ENCODE measurements around the gene TICAM1. TPM values are rescaled to one million over a fixed set of nuclear protein-coding genes. Genes with fewer than 3 reads are reported as not detected.
"Not testable (repeated sequence)": the region's sequence is repeated elsewhere in the genome, so short reads cannot be mapped to it uniquely, and the experiment has no call there.

The TICAM1 gene
- total RNA-seq, 1 donor from 2014 or later = 25.9 TPM

GRCh38 chr19:4845975-4846374, 14.5 kb upstream of the TICAM1 start:
- intact Hi-C loops (cut with micrococcal nuclease) = not testable (repeated sequence)

- intact Hi-C loops (cut with micrococcal nuclease) = no loop called here
Observed at GRCh38 chr19:4844348-4845179, 13.1 kb upstream of the TICAM1 start.

- intact Hi-C loops (cut with micrococcal nuclease) = no loop called here
Observed at GRCh38 chr19:4843647-4843965, 12.1 kb upstream of the TICAM1 start.

GRCh38 chr19:4839192-4839591, 7.7 kb upstream of the TICAM1 start:
- intact Hi-C loops (cut with micrococcal nuclease) = no loop called here

- intact Hi-C loops (cut with micrococcal nuclease) = loop anchor here (5.0 kb wide), 2 partner anchors 35 to 80 kb away; partner anchors contain the start of gene PLIN3
Observed at GRCh38 chr19:4832776-4833175, 1.3 kb upstream of the TICAM1 start.

GRCh38 chr19:4831979-4832340, 448 bp upstream of the TICAM1 start:
- intact Hi-C loops (cut with micrococcal nuclease) = loop anchor here (1.0 to 5.0 kb wide), 4 partner anchors 17 to 80 kb away; partner anchors contain the start of genes FEM1A and PLIN3

DNA sequence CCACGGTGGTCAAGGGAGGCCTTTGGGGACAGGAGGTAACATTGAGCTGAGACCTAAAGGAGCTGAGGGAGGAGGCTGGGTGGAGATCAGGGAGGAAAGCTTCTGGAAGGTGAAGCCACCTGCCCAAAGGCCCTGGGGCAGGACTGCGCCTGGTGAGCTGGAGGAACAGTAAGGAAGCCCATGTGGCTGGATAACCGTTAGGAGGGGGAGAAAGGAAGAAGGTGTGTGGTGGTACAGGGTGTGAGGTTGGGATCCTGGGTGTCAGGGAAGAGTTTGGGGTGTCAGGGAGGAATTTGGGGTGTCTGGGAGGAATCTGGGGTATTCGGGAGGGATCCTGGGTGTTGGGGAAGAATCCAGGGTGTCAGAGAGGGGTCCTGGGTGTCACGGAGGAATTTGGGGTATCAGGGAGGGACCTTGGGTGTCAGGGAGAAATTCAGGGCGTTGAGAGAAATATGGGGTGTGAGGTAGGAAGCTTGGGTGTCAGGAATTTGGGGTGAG, 695 bp downstream of the TICAM1 start:
- intact Hi-C loops (cut with micrococcal nuclease) = loop anchor here (1.0 to 5.0 kb wide), 4 partner anchors 16 to 81 kb away; partner anchors contain the start of genes FEM1A and PLIN3

GRCh38 chr19:4830332-4830731, 1.2 kb downstream of the TICAM1 start:
- intact Hi-C loops (cut with micrococcal nuclease) = loop anchor here (5.0 kb wide), 2 partner anchors 37 to 82 kb away; partner anchors contain the start of gene PLIN3

GRCh38 chr19:4829001-4829712, 2.4 kb downstream of the TICAM1 start:
- intact Hi-C loops (cut with micrococcal nuclease) = no loop called here

DNA sequence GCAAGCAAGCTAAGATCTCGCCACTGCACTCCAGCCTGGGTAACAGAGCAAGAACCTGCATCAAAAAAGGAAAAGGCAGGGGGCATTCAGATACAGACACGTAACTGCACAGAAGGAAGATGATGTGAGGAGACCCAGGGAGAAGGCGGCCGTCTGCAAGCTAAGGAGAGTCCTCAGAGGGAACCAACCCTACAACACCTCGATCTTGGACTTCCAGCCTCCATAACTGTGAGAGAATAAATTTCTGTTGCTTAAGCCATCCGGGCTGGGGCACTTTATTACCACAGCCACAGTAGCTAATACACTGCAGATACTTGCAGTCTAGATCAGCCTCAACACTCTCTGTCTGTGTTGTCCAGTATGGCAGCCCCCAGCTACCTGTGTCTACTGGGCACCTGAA, 7.9 kb downstream of the TICAM1 start:
- intact Hi-C loops (cut with micrococcal nuclease) = no loop called here

DNA sequence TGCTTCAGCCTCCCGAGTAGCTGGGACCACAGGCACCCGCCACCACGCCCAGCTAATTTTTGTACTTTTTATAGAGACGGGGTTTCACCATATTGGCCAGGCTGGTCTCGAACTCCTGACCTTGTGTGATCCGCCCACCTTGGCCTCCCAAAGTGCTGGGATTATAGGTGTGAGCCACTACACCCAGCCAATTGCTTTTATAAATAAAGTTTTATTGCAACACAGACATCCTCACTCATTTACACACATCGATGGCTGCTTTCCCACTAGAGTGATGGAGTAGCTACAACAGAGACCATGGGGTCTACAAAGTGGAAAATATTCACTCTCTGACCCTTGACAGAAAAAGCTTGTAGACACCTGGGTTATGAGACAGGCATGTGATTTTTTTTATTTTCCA, 9.2 kb downstream of the TICAM1 start:
- intact Hi-C loops (cut with micrococcal nuclease) = not testable (repeated sequence)

- intact Hi-C loops (cut with micrococcal nuclease) = no loop called here
Observed at GRCh38 chr19:4821265-4821664, 10.2 kb downstream of the TICAM1 start.

DNA sequence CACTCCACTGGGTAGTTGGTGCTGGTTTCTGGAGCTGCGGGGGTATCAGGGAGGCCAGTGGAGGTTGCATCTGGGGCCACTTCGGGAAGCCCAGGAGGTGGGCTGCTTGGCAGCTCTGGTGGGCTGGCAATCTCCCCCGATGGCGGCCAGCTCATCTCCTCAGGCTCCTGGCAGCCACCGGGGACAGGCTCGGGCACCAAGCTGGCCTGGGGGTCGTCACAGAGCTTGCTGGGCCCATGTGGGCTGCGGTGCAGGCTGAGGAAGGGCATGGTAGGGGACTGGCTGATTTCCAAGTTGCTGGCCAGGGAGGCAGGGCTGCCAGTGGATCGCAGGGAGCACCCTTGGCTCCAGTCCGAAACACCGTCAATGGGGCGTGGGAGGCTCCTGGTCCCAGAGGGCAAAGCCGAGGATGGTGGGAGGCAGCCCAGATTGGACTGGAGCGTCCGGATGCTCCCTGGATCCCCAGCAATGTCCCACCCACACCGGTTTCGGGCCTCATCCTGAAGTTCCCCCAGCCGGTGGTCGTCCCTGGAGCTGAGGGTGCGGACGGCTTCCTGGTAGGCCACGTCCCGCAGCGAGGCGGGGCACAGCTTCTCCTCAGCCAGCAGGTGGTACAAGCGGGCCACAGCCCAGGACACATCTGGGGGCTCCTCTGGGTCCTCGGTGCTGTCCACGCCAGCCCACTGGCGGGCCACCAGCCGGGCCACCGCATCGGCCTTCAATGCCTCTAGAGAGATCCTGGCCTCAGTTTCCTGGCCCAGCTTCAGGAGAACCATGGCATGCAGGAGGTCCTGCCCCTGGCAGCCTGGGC, 13.8 kb downstream of the TICAM1 start:
- intact Hi-C loops (cut with micrococcal nuclease) = no loop called here

DNA sequence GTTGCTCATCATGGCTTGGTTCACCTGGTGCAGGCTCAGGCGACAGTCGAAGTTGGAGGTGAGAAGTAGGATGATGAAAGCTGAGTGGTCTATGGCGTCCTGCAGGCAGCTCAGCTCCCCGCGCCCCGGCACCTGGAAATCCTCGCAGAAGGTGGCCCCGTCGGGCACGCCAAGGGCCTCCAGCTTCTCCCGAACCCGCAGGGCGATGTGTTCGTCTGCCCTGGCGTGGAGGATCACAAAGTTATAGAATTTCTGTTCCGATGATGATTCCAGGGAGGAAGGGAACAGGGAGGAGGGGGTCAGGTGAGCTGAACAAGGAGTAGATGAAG, 14.6 kb downstream of the TICAM1 start:
- intact Hi-C loops (cut with micrococcal nuclease) = no loop called here

DNA sequence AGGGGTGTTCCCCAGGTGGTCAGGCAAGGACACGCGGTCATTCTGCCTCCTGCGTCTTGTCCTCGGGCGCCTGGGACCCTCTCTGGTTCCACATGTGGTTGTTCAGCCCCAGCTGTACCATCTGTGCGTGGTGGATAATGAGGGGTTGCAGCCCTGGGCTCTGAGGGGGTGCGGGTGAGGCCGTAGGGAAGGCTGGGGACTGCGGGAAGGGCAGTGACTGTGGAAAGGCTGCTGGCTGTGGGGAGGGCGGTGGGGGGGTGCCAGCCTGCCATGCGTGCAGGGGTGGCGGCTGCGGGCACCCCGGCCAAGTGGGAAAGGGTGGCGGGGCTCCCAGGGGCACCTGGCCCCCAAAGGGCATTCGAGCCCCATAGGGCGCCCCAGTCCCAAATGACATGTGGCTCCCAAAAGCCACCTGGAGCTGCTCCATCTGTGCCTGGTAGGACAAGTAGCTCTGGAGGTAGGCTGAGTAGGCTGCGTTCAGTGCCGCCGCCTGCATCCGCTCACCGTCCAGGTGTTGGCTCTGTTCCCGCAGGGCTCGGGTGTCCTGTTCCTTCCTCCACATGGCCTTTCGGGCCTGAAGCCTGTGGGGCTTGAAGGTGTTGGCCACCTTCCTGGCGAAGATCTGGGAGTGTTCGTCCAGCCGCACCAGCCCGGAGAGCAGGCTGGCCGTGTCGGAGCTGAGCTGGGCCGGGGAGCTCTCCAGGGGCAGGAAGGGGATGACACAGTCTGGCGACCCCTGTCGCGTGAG, 15.1 kb downstream of the TICAM1 start:
- intact Hi-C loops (cut with micrococcal nuclease) = no loop called here

- intact Hi-C loops (cut with micrococcal nuclease) = loop anchor here (1.0 to 2.0 kb wide), 4 partner anchors 16 to 153 kb away; partner anchors contain the start of genes FEM1A, KDM4B, PLIN3 and TICAM1
Observed at GRCh38 chr19:4815426-4816201, 15.9 kb downstream of the TICAM1 start.

GRCh38 chr19:4814625-4815425, 16.7 kb downstream of the TICAM1 start:
- intact Hi-C loops (cut with micrococcal nuclease) = loop anchor here (1.0 to 2.0 kb wide), 4 partner anchors 16 to 154 kb away; partner anchors contain the start of genes FEM1A, KDM4B, PLIN3 and TICAM1

GRCh38 chr19:4811328-4812131, 20.0 kb downstream of the TICAM1 start:
- intact Hi-C loops (cut with micrococcal nuclease) = loop anchor here (1.0 kb wide), 1 partner anchor 20 kb away; the partner anchor contains the start of gene FEM1A
